ENCODE data around the gene SNORC. TPM values are rescaled to one million over a fixed set of nuclear protein-coding genes. Genes with fewer than 3 reads are reported as not detected.
A peak's percentile ranks its signal among the peaks of the same experiment; 100 is the strongest.

The SNORC gene
- total and polyA plus RNA-seq, 2 of the 13 experiments (the other 11 are each of a cell fraction or from before 2014, with no cell fraction given), result 59.1 to 86.1 TPM

- TF ChIP-seq ZNF772 (CRISPR knock-in tag; IDR thresholded peaks at IDR 0.05) (peak; percentile 13; the same call in 1 of the 2 replicates), ZNF264 (CRISPR knock-in tag; IDR thresholded peaks at IDR 0.05) (no peak), ZNF768 (CRISPR knock-in tag; IDR thresholded peaks at IDR 0.05) (peak; percentile 39; the same call in 1 of the 2 replicates), ZNF225 (CRISPR knock-in tag; IDR thresholded peaks at IDR 0.05) (peak; percentile 59; the same call in 1 of the 2 replicates), IKZF4 (CRISPR knock-in tag; IDR thresholded peaks at IDR 0.05; ENCODE audit: borderline replicate concordance, low read depth, not compliant biosample characterization) (no peak), ZNF83 (CRISPR knock-in tag; IDR thresholded peaks at IDR 0.05; ENCODE audit: borderline replicate concordance) (peak; percentile 59; the same call in 1 of the 2 replicates), PHF5A (CRISPR knock-in tag; IDR thresholded peaks at IDR 0.05; ENCODE audit: low read depth, unreplicated experiment) (no peak), MLLT10 (CRISPR knock-in tag; IDR thresholded peaks at IDR 0.05) (no peak), NFYB (CRISPR knock-in tag; IDR thresholded peaks at IDR 0.05) (no peak), ARNTL (CRISPR knock-in tag; IDR thresholded peaks at IDR 0.05) (no peak), ZNF567 (CRISPR knock-in tag; IDR thresholded peaks at IDR 0.05; ENCODE audit: borderline replicate concordance) (0 out of 2 replicates have a peak, but pooled peaks have one; percentile 74), TRIM24 (CRISPR knock-in tag; IDR thresholded peaks at IDR 0.05) (no peak), CBX5 (CRISPR knock-in tag; IDR thresholded peaks at IDR 0.05; ENCODE audit: borderline replicate concordance) (0 out of 2 replicates have a peak, but pooled peaks have one; percentile 2), GFI1 (CRISPR knock-in tag; IDR thresholded peaks at IDR 0.05; ENCODE audit: borderline replicate concordance) (no peak), NFE2L2 (IDR thresholded peaks at IDR 0.05; ENCODE audit: low read length) (no peak), SNAPC5 (CRISPR knock-in tag; IDR thresholded peaks at IDR 0.05; ENCODE audit: borderline replicate concordance) (0 out of 2 replicates have a peak, but pooled peaks have one; percentile 38), PCBP2 (optimal IDR thresholded peaks at IDR 0.05; ENCODE audit: low read depth, low read length, poor library complexity, severe bottlenecking) (no peak), IRF2 (CRISPR knock-in tag; IDR thresholded peaks at IDR 0.05) (no peak), ZNF547 (CRISPR knock-in tag; IDR thresholded peaks at IDR 0.05) (0 out of 2 replicates have a peak, but pooled peaks have one; percentile 7), KAT7 (CRISPR knock-in tag; IDR thresholded peaks at IDR 0.05; ENCODE audit: borderline replicate concordance) (no peak), ZNF350 (CRISPR knock-in tag; IDR thresholded peaks at IDR 0.05; ENCODE audit: borderline replicate concordance, low read depth) (0 out of 2 replicates have a peak, but pooled peaks have one; percentile 20), NFE2L1 (CRISPR knock-in tag; IDR thresholded peaks at IDR 0.05; ENCODE audit: borderline replicate concordance) (no peak), KLF13 (CRISPR knock-in tag; IDR thresholded peaks at IDR 0.05) (peak; percentile 15), RBM39 (IDR thresholded peaks at IDR 0.05; ENCODE audit: low read depth, low read length, poor library complexity, severe bottlenecking) (peak; percentile 55), MAFG (CRISPR knock-in tag; IDR thresholded peaks at IDR 0.05) (no peak), TAF1 (CRISPR knock-in tag; IDR thresholded peaks at IDR 0.05) (peak; percentile 13; the same call in 1 of the 2 replicates)
- TF ChIP-seq, protein P1, sequence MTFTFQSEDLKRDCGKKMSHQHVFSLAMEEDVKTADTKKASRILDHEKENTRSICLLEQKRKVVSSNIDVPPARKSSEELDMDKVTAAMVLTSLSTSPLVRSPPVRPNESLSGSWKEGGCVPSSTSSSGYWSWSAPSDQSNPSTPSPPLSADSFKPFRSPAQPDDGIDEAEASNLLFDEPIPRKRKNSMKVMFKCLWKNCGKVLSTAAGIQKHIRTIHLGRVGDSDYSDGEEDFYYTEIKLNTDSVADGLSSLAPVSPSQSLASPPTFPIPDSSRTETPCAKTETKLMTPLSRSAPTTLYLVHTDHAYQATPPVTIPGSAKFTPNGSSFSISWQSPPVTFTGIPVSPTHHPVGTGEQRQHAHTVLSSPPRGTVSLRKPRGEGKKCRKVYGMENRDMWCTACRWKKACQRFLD (CRISPR knock-in tag; IDR thresholded peaks at IDR 0.05; ENCODE audit: borderline replicate concordance), result no peak
- TF ChIP-seq, protein P2, sequence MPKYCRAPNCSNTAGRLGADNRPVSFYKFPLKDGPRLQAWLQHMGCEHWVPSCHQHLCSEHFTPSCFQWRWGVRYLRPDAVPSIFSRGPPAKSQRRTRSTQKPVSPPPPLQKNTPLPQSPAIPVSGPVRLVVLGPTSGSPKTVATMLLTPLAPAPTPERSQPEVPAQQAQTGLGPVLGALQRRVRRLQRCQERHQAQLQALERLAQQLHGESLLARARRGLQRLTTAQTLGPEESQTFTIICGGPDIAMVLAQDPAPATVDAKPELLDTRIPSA (CRISPR knock-in tag; IDR thresholded peaks at IDR 0.05; ENCODE audit: borderline replicate concordance), result no peak
- TF ChIP-seq, protein P3, sequence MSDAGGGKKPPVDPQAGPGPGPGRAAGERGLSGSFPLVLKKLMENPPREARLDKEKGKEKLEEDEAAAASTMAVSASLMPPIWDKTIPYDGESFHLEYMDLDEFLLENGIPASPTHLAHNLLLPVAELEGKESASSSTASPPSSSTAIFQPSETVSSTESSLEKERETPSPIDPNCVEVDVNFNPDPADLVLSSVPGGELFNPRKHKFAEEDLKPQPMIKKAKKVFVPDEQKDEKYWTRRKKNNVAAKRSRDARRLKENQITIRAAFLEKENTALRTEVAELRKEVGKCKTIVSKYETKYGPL (CRISPR knock-in tag; IDR thresholded peaks at IDR 0.05), result no peak
Measured at GRCh38 chr2:232870018-232870765, at the start of gene SNORC (continued).
